Ecto neural progenitor cell (in vitro differentiated cells): ENCODE results near the gene PAN2.
A peak's percentile ranks its signal among the peaks of the same experiment; 100 is the strongest.
"Not testable (repeated sequence)": the region's sequence is repeated elsewhere in the genome, so short reads cannot be mapped to it uniquely, and the experiment has no call there.

Experiments
- DNase-seq: peaks from one replicate; pipeline ENCODE4 v3.0.0-alpha.2; 2018; ENCODE audit warnings: low spot score

Gene PAN2

GRCh38 chr12:56307221-56307965, 26.4 kb downstream of the PAN2 start:
- DNase-seq, result no peak

GRCh38 chr12:56304872-56305590, 28.8 kb downstream of the PAN2 start:
- no peak for DNase-seq

GRCh38 chr12:56304276-56304675, 29.5 kb downstream of the PAN2 start:
- DNase-seq, result no peak

- DNase-seq, result no peak
These were observed 32.9 kb downstream of the PAN2 start for GRCh38 chr12:56300644-56301464.

GRCh38 chr12:56299853-56300643, 33.8 kb downstream of the PAN2 start, which contains the start of gene CS:
Gene CS (minus strand): TSS chr12:56300330. CDS start chr12:56300201, 129 bp downstream.
- peak; percentile 100 for DNase-seq

GRCh38 chr12:56299308-56299852, 34.4 kb downstream of the PAN2 start:
- peak; percentile 50 for DNase-seq

- no peak for DNase-seq
These were observed 35.0 kb downstream of the PAN2 start for GRCh38 chr12:56298828-56299227.

- no peak for DNase-seq
These were observed 36.4 kb downstream of the PAN2 start for GRCh38 chr12:56297400-56297799.

GRCh38 chr12:56296295-56296694, 37.5 kb downstream of the PAN2 start:
- no peak for DNase-seq

GRCh38 chr12:56293795-56294194, 40.0 kb downstream of the PAN2 start:
- DNase-seq, result no peak

GRCh38 chr12:56288705-56289387, 45.0 kb downstream of the PAN2 start:
- DNase-seq, result no peak

- no peak for DNase-seq
These were observed 47.6 kb downstream of the PAN2 start for GRCh38 chr12:56286044-56286830.

GRCh38 chr12:56284263-56284662, 49.5 kb downstream of the PAN2 start:
- DNase-seq, result not testable (repeated sequence)

- DNase-seq, result no peak
These were observed 51.2 kb downstream of the PAN2 start for GRCh38 chr12:56282579-56282978.

GRCh38 chr12:56282030-56282429, 51.8 kb downstream of the PAN2 start:
- DNase-seq, result no peak

- DNase-seq, result no peak
These were observed 53.0 kb downstream of the PAN2 start for GRCh38 chr12:56280849-56281248.

GRCh38 chr12:56278905-56279304, 54.9 kb downstream of the PAN2 start:
- DNase-seq, result no peak

GRCh38 chr12:56274299-56274698, 59.5 kb downstream of the PAN2 start:
- DNase-seq, result no peak

GRCh38 chr12:56272468-56272867, 61.3 kb downstream of the PAN2 start:
- DNase-seq, result not testable (repeated sequence)

GRCh38 chr12:56271031-56271430, 62.8 kb downstream of the PAN2 start:
- DNase-seq, result no peak
